ENCODE measurements around the gene OR56A3. TPM values are rescaled to one million over a fixed set of nuclear protein-coding genes. Genes with fewer than 3 reads are reported as not detected.

Gene OR56A3
- polyA plus RNA-seq, 1 experiment: not detected

DNA sequence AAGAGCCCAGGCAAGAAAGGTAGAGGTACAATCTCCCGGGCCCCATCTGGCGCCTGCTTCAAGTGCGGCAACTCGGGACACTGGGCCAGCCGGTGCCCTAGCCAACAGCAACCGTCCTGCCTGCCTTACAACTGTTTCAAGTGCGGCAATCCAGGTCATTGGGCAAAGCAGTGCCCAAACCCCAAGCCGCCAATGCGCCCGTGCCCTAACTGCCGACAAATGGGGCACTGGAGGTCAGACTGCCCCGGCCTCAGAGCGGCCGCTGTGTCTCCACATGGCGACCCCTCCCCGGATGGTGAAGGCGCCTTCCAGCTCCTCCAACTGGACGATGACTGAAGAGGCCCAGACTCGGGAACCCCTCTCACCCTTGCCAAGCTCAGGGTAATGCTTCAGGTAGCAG is 11.4 kb upstream of the OR56A3 start:
- Histone ChIP-seq H3K4me3 (ENCODE audit: low read depth, low read length) (no peak overlapping the region), H3K27ac (ENCODE audit: low read depth, low read length) (no peak overlapping the region), H3K27me3 (ENCODE audit: control insufficient read depth, insufficient read depth, low read length) (no peaks in the 10 kb centered on the region), H3K9me3 (ENCODE audit: control insufficient read depth, insufficient read depth, low read length) (peaks cover 62% of the 10 kb centered on the region)
- POLR2A ChIA-PET: no interaction called here
- CTCF ChIA-PET: no interaction called here
- TF ChIP-seq, protein P1, sequence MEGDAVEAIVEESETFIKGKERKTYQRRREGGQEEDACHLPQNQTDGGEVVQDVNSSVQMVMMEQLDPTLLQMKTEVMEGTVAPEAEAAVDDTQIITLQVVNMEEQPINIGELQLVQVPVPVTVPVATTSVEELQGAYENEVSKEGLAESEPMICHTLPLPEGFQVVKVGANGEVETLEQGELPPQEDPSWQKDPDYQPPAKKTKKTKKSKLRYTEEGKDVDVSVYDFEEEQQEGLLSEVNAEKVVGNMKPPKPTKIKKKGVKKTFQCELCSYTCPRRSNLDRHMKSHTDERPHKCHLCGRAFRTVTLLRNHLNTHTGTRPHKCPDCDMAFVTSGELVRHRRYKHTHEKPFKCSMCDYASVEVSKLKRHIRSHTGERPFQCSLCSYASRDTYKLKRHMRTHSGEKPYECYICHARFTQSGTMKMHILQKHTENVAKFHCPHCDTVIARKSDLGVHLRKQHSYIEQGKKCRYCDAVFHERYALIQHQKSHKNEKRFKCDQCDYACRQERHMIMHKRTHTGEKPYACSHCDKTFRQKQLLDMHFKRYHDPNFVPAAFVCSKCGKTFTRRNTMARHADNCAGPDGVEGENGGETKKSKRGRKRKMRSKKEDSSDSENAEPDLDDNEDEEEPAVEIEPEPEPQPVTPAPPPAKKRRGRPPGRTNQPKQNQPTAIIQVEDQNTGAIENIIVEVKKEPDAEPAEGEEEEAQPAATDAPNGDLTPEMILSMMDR (IDR thresholded peaks at IDR 0.05; ENCODE audit: low read depth, low read length): no peak
- DNase-seq (ENCODE audit: low read depth, low spot score): no peak

DNA sequence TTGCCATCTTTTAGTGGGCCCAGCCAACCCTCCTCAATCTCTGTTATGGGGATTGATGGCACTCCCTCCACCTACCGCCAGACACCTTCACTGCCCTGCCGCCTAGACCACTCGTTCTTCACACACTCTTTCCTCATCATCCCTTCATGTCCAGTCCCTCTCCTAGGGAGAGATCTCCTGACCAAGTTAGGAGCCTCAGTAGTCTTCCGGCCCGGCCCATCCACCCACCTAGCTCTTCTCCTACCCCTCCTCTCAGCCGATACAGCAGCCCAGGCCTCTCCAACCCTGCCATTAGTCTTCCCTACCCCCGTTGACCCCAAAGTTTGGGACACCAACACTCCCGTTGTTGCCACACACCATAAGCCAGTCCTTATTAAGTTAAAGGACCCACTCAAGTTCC is 11.0 kb upstream of the OR56A3 start:
- Histone ChIP-seq H3K27me3 (ENCODE audit: control insufficient read depth, insufficient read depth, low read length) (no peaks in the 10 kb centered on the region), H3K4me3 (ENCODE audit: low read depth, low read length) (no peak overlapping the region), H3K27ac (ENCODE audit: low read depth, low read length) (no peak overlapping the region), H3K9me3 (ENCODE audit: control insufficient read depth, insufficient read depth, low read length) (peaks cover 64% of the 10 kb centered on the region)
- ChIA-PET POLR2A (no interaction called here), CTCF (no interaction called here)
- no peak for DNase-seq (ENCODE audit: low read depth, low spot score)
- TF ChIP-seq, protein P1 (IDR thresholded peaks at IDR 0.05; ENCODE audit: low read depth, low read length): no peak

DNA sequence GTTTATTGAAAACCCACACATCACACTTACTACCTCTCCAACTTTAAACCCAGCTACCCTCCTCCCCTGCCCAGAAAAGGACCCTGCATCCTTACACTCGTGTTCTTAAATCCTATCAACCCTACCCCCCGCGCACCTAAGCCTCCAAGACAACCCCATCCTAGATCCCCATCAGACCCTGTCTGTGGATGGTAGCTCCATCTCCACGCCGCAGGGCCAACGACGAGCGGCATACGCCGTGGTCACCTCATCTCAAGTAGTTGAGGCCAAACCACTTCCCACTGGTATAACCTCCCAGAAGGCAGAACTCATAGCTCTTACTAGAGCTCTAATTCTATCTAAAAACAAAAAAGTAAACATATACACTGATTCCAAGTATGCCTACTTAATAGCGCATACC is 9.4 kb upstream of the OR56A3 start:
- peaks cover 77% of the 10 kb centered on the region for H3K9me3 ChIP-seq (ENCODE audit: control insufficient read depth, insufficient read depth, low read length)
- ChIA-PET POLR2A (no interaction called here), CTCF (interaction anchor here (0.9 kb wide), 1 partner anchor 376 kb away, joined by 4 read pairs; no protein-coding TSS in a partner anchor)

DNA sequence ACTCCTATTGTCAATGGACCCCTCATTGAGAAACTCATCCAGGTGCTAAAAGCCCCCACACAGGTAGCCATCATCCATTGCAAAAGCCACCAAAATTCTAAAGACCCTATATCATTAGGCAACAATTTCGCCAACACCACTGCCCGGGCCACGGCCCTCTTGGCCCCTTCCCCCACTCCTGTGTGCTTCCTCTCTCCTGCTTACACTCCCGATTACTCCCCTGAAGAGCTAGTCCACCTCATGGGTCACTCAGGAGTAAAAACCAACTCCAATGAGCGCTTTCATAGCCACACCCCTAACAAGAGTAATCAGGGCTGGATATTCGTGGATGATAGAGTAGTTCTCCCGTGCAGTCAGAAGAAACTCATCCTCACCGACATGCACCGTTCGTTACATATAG is 8.9 kb upstream of the OR56A3 start:
- DNase-seq (ENCODE audit: low read depth, low spot score): no peak
- H3K27ac ChIP-seq (ENCODE audit: low read depth, low read length): no peak overlapping the region
- H3K9me3 ChIP-seq (ENCODE audit: control insufficient read depth, insufficient read depth, low read length): peaks cover 79% of the 10 kb centered on the region
- TF ChIP-seq, protein P1 (IDR thresholded peaks at IDR 0.05; ENCODE audit: low read depth, low read length): no peak
- CTCF ChIA-PET: interaction anchor here (0.9 kb wide), 1 partner anchor 376 kb away, joined by 4 read pairs; no protein-coding TSS in a partner anchor
- H3K4me3 ChIP-seq (ENCODE audit: low read depth, low read length): no peak overlapping the region
- POLR2A ChIA-PET: no interaction called here
- H3K27me3 ChIP-seq (ENCODE audit: control insufficient read depth, insufficient read depth, low read length): no peaks in the 10 kb centered on the region

More for the DNA sequence above, 9.4 kb upstream of the OR56A3 start:
- no peak for DNase-seq (ENCODE audit: low read depth, low spot score)
- no peak overlapping the region for H3K27ac ChIP-seq (ENCODE audit: low read depth, low read length)
- TF ChIP-seq, protein P1 (IDR thresholded peaks at IDR 0.05; ENCODE audit: low read depth, low read length): no peak
- H3K27me3 ChIP-seq (ENCODE audit: control insufficient read depth, insufficient read depth, low read length): no peaks in the 10 kb centered on the region
- H3K4me3 ChIP-seq (ENCODE audit: low read depth, low read length): no peak overlapping the region

DNA sequence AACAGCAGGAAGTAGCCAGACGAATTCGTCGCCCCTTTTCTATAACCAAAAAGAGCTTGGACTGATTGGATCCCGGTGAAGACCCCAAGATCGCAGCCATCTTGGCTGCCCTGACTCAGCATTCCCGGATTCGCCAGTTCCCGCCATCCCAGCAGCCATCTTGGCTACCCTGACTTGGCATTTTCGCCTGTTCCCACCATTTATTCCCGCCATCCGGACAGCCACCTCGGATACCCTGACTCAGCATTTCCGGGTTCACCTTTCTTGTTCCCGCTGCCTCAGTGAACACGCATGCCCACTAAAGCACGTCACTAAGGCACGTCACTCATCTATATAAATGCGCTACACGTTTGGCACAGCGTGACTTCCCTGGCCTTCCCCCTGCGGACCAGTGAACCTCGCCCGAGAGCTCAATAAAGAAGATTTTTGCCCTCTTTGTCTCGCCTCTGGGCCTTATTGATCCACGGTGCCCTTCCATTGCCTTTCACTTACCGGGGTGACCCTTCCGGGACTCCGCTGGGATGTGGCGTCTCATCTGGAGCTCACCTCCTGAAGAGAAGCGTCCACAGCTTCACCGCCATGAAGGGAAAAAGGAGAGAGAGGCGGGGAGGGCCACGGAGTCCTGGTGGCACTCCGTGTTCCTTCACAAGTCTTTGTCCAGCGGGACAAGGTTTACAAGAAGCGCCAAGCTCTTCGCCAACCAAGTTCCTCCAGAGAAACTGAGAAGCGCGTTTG is 4.0 kb upstream of the OR56A3 start:
- Histone ChIP-seq H3K4me3 (ENCODE audit: low read depth, low read length) (no peak overlapping the region), H3K27me3 (ENCODE audit: control insufficient read depth, insufficient read depth, low read length) (no peaks in the 10 kb centered on the region), H3K9me3 (ENCODE audit: control insufficient read depth, insufficient read depth, low read length) (peaks cover 44% of the 10 kb centered on the region), H3K27ac (ENCODE audit: low read depth, low read length) (no peak overlapping the region)
- TF ChIP-seq, protein P1 (IDR thresholded peaks at IDR 0.05; ENCODE audit: low read depth, low read length): no peak
- CTCF ChIA-PET: no interaction called here
- no peak for DNase-seq (ENCODE audit: low read depth, low spot score)
- POLR2A ChIA-PET: no interaction called here

All from AG04450 (cell line).